HEK293 (cell line): ENCODE results near the gene CEP112.

Experiments
- CTCF ChIP-seq: fragments of 450-650 bp; formaldehyde crosslinking; IDR thresholded peaks from 2 replicates; pipeline ENCODE4 v1.5.1; 2016; ENCODE audit warnings: missing biosample characterization, missing genetic modification characterization
- ZBTB20 ChIP-seq: fragments of 450-650 bp; formaldehyde crosslinking; IDR thresholded peaks from 2 replicates; pipeline ENCODE4 v1.5.1; 2016; ENCODE audit warnings: missing biosample characterization, missing genetic modification characterization
- ZNF324 ChIP-seq: fragments of 450-650 bp; formaldehyde crosslinking; IDR thresholded peaks from 2 replicates; pipeline ENCODE4 v1.5.1; 2016; ENCODE audit warnings: missing biosample characterization, missing genetic modification characterization
- ZNF488 ChIP-seq: fragments of 450-650 bp; formaldehyde crosslinking; IDR thresholded peaks from 2 replicates; pipeline ENCODE4 v1.5.1; 2016; ENCODE audit warnings: missing biosample characterization, missing genetic modification characterization
- ZNF585B ChIP-seq: fragments of 450-650 bp; formaldehyde crosslinking; IDR thresholded peaks from 2 replicates; pipeline ENCODE4 v1.5.1; 2016; ENCODE audit warnings: missing biosample characterization, missing genetic modification characterization

- TF ChIP-seq ZNF585B (tag by site-specific recombination) = no peak
- no peak for TF ChIP-seq ZNF488 (tag by site-specific recombination)
- no peak for TF ChIP-seq ZBTB20 (tag by site-specific recombination)
- no peak for TF ChIP-seq CTCF (tag by site-specific recombination)
- TF ChIP-seq ZNF324 = no peak
These were observed 185.3 kb downstream of the CEP112 start for GRCh38 chr17:66006654-66007053.
